Stomach (tissue), 9 donors: ENCODE measurements around the gene ARFGAP2. TPM values are rescaled to one million over a fixed set of nuclear protein-coding genes. Genes with fewer than 3 reads are reported as not detected.
A peak's percentile ranks its signal among the peaks of the same experiment; 100 is the strongest.

Experiments used
- DNase-seq, 2 donors: peaks; one replicate each; pipeline versions ENCODE4 v3.0.0 to v3.0.0-alpha.2; 2013 to 2019
- H3K27ac ChIP-seq, 5 donors: fragments of 200-600 bp in 4 of 5; sonication (generic) in 4 of 5; one replicate each; pipeline ENCODE4 v1.5.1; 2013 to 2019; ENCODE audit warnings: mild to moderate bottlenecking in 1 of 5, moderate library complexity in 1 of 5
- H3K27me3 ChIP-seq, 3 donors: fragments of 200-600 bp; sonication (generic); one replicate each; pipeline ENCODE4 v1.5.1; 2017 to 2019; ENCODE audit warnings: mixed run types in 1 of 3
- H3K36me3 ChIP-seq, 4 donors: fragments of 200-600 bp; sonication (generic); 1 replicate in 3 of 4; 2 replicates in 1 of 4; pipeline ENCODE4 v1.5.1; 2016 to 2019
- H3K4me1 ChIP-seq, 4 donors: fragments of 200-600 bp; sonication (generic); one replicate each; pipeline ENCODE4 v1.5.1; 2016 to 2019
- H3K4me3 ChIP-seq, 4 donors: fragments of 200-600 bp; sonication (generic) in 3 of 4; one replicate each; pipeline ENCODE4 v1.5.1; 2016 to 2019; ENCODE audit warnings: mild to moderate bottlenecking in 1 of 4
- H3K9me3 ChIP-seq, 4 donors: fragments of 200-600 bp; sonication (generic); one replicate each; pipeline ENCODE4 v1.5.1; 2016 to 2019
- CTCF ChIP-seq, 7 experiments: fragments of 450-650 bp in 4 of 7; fragments of 200-600 bp in 3 of 7; sonication (generic) in 3 of 7; IDR thresholded peaks; one replicate each; pipeline ENCODE4 v1.5.1; 2016 to 2019; ENCODE audit warnings: antibody characterized with exemption in 7 of 7, control low read depth in 2 of 7, mild to moderate bottlenecking in 1 of 7
- EP300 ChIP-seq: sonication (generic); formaldehyde crosslinking; IDR thresholded peaks from one replicate; pipeline ENCODE4 v1.6.1; 2017; ENCODE audit warnings: antibody characterized with exemption
- POLR2A ChIP-seq, 4 donors: fragments of 450-650 bp; IDR thresholded peaks; one replicate each; pipeline ENCODE4 v1.6.1; 2016; ENCODE audit warnings: antibody characterized with exemption in 4 of 4, control low read depth in 2 of 4, mild to moderate bottlenecking in 1 of 4, moderate library complexity in 1 of 4
- POLR2AphosphoS5 ChIP-seq, 3 donors: sonication (generic); formaldehyde crosslinking; IDR thresholded peaks; one replicate each; pipeline ENCODE4 v1.6.1; 2016; ENCODE audit warnings: antibody characterized with exemption in 3 of 3
- WGBS, 5 donors: extraction: QIAGEN DNeasy Blood & Tissue Kit in 3 of 5; methylation state at CpG; one replicate each; pipeline versions ENCODE4 v1.1.5 to v1.1.7; 2013 to 2018; 5-methylcytosine and 5-hydroxymethylcytosine counted together
- intact Hi-C: fragments of 100-400 bp; cut with DNase I; formaldehyde crosslinking; loops from one replicate; pipeline ENCODE4 v1.15.1; 2023; ENCODE audit warnings: low total_unique reads
- polyA plus RNA-seq, 3 donors: library from polyadenylated mRNA; stranded (reverse); fragments of 200-250 nt; gene quantifications; one replicate each; pipeline ENCODE4 v1.2.3, GENCODE V29; 2013
- total RNA-seq, 5 donors: library from RNA; depleted of rRNA; stranded (reverse); fragments of >200 nt; gene quantifications; one replicate each; pipeline versions ENCODE4 v1.1.0 to v1.2.3, GENCODE V29; 2014 to 2016
- donor health status: healthy with polysubstance abuse.
- donor health status: Bipolar disorder and iron deficiency.
- donor health status: healthy.

ARFGAP2 gene
- total and polyA plus RNA-seq, 8 donors: 45.8 to 398 (median 90.4) TPM

- H3K36me3 ChIP-seq: no peaks in the 10 kb centered on the region
- no peaks in the 10 kb centered on the region for H3K9me3 ChIP-seq
- H3K4me1 ChIP-seq: peaks cover 29 to 50% (median 41%) of the 10 kb centered on the region in 4 donors
- TF ChIP-seq POLR2A (IDR thresholded peaks at IDR 0.05): no peak
- TF ChIP-seq POLR2AphosphoS5 (IDR thresholded peaks at IDR 0.05): peak; percentile 57 to 81 (median 80)
- TF ChIP-seq CTCF (IDR thresholded peaks at IDR 0.05): no peak
- intact Hi-C loops: loop anchor here (10.0 kb wide), 1 partner anchor 76 kb away; no protein-coding TSS in a partner anchor
- no peak overlapping the region for H3K4me3 ChIP-seq
- peak in 1 of 2 donors; percentile 78 for DNase-seq
- peak overlapping the region in 4 of 5 donors; percentile 14 to 97 (median 32) for H3K27ac ChIP-seq
- H3K27me3 ChIP-seq: peaks cover 0 to 34% (median 5%) of the 10 kb centered on the region in 3 donors
- 44 to 59% (median 52%) methylated on average over 11 of the region's 11 CpGs for WGBS, 5 donors
Observed at GRCh38 chr11:47189100-47189834, 12.6 kb upstream of the ARFGAP2 start.

DNA sequence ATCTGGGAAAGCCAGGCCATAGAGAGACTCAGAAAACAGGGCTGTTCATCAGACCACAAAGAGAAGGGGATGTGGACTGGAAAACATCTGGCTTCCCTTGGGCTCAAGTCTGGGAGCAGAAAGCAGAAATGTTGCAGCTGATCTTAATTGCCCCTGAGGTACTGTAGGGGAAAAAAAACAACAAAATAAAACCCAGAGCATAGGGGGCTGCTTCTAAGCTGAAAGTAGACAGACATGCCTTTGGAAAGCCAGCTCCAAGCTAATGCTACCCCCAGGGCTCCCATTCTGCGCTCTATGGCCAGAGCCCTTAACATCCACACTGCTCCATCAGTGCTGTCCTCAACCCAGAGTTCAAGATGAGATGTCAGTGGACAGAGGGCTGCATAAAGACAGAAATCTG lies 11.6 kb upstream of the ARFGAP2 start:
- intact Hi-C loops: loop anchor here (10.0 kb wide), 1 partner anchor 77 kb away; no protein-coding TSS in a partner anchor
- H3K9me3 ChIP-seq: no peaks in the 10 kb centered on the region
- no peaks in the 10 kb centered on the region for H3K36me3 ChIP-seq
- peaks cover 39 to 60% (median 51%) of the 10 kb centered on the region in 4 donors for H3K4me1 ChIP-seq
- no peak for TF ChIP-seq CTCF (IDR thresholded peaks at IDR 0.05)
- no peak for TF ChIP-seq EP300
- no peak for TF ChIP-seq POLR2A (IDR thresholded peaks at IDR 0.05)
- no peak for TF ChIP-seq POLR2AphosphoS5 (IDR thresholded peaks at IDR 0.05)
- peak in 1 of 2 donors; percentile 72 for DNase-seq
- no peak overlapping the region for H3K4me3 ChIP-seq
- H3K27ac ChIP-seq: peak overlapping the region in 4 of 5 donors; percentile 86 to 97 (median 92)
- H3K27me3 ChIP-seq: peaks cover 0 to 34% (median 5%) of the 10 kb centered on the region in 3 donors
- WGBS, 5 donors: 91 to 100% (median 100%) methylated on average over 1 of the region's 1 CpG

DNA sequence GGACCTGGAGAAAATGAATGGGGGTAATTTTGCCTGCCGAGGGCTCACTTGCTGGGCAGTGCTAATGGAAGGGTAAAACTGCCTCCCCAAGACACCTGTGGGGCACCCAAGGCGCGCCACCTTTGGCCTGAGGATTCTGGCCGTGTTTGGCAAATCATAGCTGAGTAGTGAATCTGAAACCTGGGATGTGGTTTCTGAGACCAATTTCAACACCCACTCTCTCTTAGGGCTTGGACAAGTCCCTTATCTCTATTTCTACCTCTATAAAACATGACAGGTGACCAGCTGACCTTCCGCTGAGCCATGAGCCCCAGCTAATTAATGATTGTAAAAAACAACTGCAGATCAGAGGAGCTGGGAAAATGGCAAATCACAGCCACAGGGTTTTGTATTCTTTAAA lies 11.0 kb upstream of the ARFGAP2 start:
- peak overlapping the region; percentile 43 to 97 (median 90) for H3K27ac ChIP-seq
- H3K36me3 ChIP-seq: peaks cover 0 to under 1% (median 0%) of the 10 kb centered on the region in 4 donors
- WGBS, 5 donors: 35 to 48% (median 42%) methylated on average over 5 of the region's 5 CpGs
- TF ChIP-seq EP300: no peak
- no peak for TF ChIP-seq POLR2AphosphoS5 (IDR thresholded peaks at IDR 0.05)
- no peak for TF ChIP-seq POLR2A (IDR thresholded peaks at IDR 0.05)
- TF ChIP-seq CTCF (IDR thresholded peaks at IDR 0.05): no peak
- peak overlapping the region; percentile 78 to 90 (median 82) for H3K4me3 ChIP-seq
- no peak for DNase-seq
- intact Hi-C loops: loop anchor here (10.0 kb wide), 1 partner anchor 77 kb away; no protein-coding TSS in a partner anchor
- H3K4me1 ChIP-seq: peaks cover 39 to 65% (median 56%) of the 10 kb centered on the region in 4 donors
- no peaks in the 10 kb centered on the region for H3K9me3 ChIP-seq
- H3K27me3 ChIP-seq: peaks cover 0 to 34% (median 5%) of the 10 kb centered on the region in 3 donors

DNA sequence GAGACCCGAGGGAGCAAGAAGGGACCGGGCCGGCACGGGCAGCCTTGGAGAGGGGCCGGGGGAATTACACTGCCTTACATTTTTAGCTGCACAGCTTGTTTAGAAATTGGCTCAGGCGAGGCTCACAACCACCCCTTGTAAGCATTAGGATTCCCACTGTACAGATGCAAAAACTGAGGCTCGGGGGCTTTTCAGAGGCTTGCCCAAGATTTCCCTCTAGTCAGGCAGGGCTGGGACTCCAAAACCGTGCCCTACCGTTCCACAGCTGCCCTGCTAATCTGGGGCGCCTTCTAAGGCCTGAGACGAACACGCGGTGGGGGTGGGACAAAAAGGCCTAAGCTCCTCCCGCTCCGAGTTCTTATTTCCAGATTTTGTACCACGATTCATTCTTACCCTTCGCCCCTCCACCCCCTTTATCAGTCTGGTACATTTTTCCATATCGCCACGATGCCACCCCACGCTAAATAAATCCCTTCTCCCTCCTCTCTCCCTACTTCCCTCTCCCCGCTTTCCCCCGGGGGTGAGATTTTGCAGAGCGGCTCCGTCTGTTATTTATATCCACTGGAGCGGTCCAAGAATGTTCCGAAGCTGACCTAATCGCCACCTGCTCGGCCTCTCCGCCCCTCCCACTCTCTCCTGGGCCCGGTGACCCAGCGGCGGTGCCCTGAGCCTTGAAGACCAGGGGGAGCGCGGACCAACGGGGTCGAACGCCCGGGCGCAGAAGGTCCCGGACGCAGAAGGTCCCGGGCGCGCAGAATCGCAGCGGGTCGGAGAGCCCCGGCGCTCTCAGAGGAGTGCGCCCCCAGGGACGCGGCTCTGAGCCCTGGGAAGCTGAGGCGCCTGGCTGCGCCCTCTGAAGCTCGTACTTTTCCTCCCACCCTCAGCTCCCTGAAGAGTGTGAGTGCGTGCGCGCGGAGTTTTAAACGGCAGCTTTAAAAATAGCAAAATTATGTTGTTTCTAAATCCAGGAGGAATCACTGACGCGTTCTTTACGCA lies 10.3 kb upstream of the ARFGAP2 start:
- peaks cover 0 to 4% (median 2%) of the 10 kb centered on the region in 4 donors for H3K36me3 ChIP-seq
- intact Hi-C loops: loop anchor here (10.0 kb wide), 1 partner anchor 78 kb away; no protein-coding TSS in a partner anchor
- peaks cover 0 to 34% (median 5%) of the 10 kb centered on the region in 3 donors for H3K27me3 ChIP-seq
- 1 to 2% (median 1%) methylated on average over 49 to 63 of the region's 63 CpGs for WGBS, 5 donors
- TF ChIP-seq EP300 (peak; percentile 7), POLR2A (IDR thresholded peaks at IDR 0.05) (no peak), POLR2AphosphoS5 (IDR thresholded peaks at IDR 0.05) (peak in 1 of 3 donors; percentile 58), CTCF (IDR thresholded peaks at IDR 0.05) (no peak)
- peak; percentile 59 to 83 for DNase-seq
- H3K4me1 ChIP-seq: peaks cover 39 to 72% (median 57%) of the 10 kb centered on the region in 4 donors
- H3K4me3 ChIP-seq: peak overlapping the region; percentile 78 to 90 (median 82)
- no peaks in the 10 kb centered on the region for H3K9me3 ChIP-seq
- peak overlapping the region; percentile 67 to 97 (median 90) for H3K27ac ChIP-seq
